NCI-H1694 (cell line): Measurements from ENCODE around the gene PTGR3.

Experiments
- DNase-seq: peaks from one replicate; lab custom pipeline; 2025; lab: John Stamatoyannopoulos, UW

The PTGR3 gene, protein sequence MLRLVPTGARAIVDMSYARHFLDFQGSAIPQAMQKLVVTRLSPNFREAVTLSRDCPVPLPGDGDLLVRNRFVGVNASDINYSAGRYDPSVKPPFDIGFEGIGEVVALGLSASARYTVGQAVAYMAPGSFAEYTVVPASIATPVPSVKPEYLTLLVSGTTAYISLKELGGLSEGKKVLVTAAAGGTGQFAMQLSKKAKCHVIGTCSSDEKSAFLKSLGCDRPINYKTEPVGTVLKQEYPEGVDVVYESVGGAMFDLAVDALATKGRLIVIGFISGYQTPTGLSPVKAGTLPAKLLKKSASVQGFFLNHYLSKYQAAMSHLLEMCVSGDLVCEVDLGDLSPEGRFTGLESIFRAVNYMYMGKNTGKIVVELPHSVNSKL

DNA sequence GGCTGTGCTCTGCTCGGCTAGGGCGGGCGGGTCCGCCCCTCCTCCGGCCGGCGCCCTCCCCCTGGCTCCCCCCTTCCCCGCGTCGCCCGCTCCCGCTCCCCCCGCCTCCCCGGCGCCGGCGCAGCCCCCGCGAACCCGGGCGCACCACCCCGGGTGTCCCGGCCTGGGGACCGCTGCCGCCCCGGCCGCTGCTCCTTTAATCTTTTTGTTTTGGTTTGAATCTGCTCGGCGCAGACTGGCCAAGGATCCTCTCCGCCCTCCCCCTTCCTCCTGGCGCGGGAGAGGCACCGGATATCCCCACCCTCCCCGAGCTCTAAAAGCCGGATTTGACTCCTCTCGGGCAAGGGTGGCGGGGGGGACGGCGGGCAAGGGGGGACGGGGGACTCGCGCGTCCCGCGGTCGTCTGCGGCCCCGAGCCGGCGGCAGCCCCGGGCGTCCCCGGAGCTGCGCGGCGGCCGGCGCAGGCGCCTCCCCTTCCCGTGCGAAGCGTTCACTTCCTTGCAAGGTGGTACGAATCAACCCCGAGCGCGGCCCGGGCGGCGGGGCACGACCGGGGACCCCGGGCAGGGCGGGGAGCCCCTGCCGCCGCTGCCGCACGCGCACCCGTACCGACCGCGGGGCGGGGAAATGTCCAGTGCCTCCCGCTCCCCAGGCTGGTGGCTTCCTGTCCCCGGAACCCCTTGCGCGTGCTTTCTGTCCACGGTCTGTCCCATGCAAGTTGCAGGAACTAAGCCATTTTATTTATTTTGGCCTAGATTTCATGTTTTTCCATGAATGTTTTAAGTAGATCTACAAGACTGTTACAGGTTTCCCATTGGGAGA is at the start of gene PTGR3:
PTGR3 (minus strand) TSS at position 11 of the 822 bp plus-strand sequence. CDS start 81 bp downstream, outside the sequence.
- peak; percentile 58 for DNase-seq

GRCh38 chr18:75257605-75258004 is 48.7 kb upstream of the PTGR3 start:
- no peak for DNase-seq

- DNase-seq = no peak
Measured at GRCh38 chr18:75256376-75256775, 47.4 kb upstream of the PTGR3 start.

DNA sequence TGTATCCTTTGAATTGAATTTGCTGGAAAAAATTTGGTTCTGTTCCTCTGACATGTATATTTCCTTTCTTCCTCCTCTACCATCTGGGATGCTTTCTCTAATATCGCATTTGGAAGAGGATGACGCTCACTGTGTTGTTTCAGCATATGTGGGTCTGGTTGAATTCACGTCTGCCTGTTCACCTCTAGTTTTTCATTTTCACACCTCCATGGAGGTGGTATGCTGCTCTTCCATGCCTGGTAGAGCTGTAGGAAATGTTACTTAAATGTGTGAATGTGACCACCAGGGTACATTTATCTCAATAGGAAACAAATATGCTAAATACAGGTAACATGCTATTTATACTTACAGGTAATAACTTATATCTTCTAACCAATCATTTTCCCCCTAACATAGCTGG is 46.2 kb upstream of the PTGR3 start:
- DNase-seq = no peak

DNA sequence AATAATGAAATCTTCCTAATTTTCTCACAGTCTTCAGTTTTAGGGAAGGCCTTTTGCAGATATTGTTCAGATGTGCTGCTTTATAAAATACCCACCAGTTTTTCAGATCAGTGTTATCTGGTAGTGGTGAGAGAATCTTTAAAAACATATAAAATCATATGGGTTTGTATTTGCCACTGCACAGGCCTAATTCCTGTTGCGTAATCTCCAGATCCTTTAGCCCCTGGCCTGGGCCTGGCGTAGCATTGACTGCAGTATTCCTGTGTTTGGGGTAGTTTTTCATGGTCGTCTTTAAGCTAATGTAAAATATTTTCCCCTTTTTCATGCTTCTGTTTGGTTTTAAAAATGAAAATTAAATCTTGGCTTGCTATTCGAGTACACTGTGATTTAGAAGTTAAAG is 44.8 kb upstream of the PTGR3 start:
- DNase-seq = no peak

DNA sequence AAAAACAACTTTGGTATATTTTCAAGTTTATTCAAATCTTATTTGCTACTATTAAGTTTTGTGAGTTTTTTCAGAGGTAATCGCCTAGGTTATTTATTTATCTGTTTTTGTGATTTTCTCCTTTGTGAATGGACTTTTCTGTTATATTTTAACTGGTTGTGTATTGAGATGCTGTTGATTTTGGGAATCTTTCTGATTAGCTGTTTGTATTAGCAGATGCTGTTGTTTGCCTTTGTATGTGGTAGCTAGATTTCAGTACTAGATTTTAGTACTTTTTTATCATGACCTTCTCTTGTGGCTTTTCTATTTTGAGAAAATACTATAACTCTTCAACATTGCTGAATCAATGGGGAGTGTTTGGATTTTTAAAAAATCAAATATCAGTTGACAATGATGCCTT is 44.1 kb upstream of the PTGR3 start:
- no peak for DNase-seq

- no peak for DNase-seq
Measured at GRCh38 chr18:75252136-75252535, 43.2 kb upstream of the PTGR3 start.

- DNase-seq = no peak
Measured at GRCh38 chr18:75251466-75251865, 42.5 kb upstream of the PTGR3 start.

DNA sequence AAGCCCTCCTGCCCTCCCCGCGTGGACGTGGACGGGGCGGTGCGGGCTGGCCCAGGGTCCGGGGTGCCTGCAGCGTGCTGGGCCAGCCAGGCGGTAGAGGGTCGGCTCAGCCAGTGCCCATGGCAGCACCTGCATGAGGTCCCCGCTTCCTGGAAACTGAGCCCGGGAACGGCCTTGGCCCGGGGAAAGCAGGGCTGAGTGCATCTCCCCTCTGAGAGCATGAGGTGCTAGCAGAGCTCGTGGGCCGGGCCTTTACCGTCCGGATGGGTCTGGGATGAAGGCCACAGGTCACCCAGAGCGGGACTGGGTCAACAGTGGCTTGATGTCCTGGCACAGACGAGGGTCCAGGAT is 41.5 kb upstream of the PTGR3 start:
- no peak for DNase-seq

DNA sequence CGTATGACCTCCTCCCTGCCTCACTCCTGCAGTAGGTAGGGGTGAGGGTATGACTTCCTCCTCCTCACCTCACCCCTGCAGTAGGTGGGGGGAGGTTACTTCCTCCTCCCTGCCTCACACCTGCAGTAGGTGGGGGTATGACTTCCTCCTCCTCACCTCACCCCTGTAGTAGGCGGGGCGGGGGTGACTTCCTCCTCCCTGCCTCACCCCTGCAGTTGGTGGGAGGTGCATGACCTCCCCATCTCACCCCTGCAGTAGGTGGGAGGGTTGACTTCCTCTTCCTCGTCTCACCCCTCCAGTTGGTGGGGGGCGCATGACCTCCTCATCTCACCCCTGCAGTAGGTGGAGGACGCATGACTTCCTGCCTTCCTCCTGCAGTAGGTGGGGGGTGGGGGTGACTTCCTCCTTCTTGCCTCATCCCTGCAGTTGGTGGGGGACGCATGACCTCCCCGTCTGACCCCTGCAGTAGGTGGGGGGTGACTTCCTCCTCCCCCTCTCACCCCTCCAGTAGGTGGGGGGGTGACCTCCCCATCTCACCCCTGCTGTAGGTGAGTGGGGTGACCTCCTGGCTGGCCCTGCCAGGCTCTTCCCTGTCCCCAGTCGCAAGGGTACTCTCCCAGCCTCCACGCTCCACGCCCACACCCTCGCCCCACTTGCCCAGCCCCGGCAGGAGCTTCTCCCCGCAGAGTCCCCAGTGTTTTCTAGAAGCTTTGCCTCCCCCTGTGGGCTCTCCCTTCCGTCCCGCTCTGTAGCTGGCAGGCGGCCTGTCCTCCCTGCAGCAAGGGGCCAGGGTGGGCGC is 40.9 kb upstream of the PTGR3 start:
- no peak for DNase-seq

GRCh38 chr18:75249175-75249518 is 40.2 kb upstream of the PTGR3 start:
- no peak for DNase-seq

GRCh38 chr18:75248426-75249174 is 39.7 kb upstream of the PTGR3 start:
- peak; percentile 9 for DNase-seq

DNA sequence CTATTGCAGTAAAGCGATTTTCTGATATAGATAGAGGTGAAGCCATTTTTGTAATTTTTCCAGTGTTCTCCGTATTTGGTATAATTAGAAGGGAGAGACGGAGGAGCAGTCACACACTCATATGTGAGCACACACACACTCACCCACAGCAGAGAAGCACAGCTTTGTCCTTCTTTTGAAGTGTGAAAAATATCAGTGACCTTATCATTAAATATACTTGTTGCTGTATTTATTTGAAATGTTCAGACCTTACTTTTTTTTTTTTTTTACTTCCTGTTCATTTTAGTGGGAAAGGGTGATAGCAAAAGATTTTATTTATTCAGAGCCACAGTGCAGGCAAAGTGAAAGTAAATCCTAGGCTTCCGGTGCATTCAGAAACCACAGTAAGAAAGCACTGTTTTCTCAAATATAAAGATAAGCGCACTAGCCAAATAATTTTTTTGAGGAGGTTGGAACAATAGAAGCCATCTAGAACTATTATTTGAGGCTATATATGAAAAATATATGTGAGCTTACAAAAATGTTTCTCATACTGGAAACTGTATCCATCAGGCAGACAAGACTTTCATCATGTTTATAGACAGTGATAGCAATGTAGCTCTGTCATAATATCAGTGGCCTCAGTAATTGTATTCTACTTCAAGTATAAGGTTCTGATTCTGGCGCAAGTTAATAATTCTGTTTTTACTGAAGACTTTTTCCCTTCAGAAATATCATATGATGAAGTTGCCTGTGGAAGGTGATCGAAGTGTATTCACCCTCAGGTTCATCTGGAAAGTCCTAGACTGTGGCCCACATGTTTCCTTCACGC is 38.9 kb upstream of the PTGR3 start:
- DNase-seq = no peak

DNA sequence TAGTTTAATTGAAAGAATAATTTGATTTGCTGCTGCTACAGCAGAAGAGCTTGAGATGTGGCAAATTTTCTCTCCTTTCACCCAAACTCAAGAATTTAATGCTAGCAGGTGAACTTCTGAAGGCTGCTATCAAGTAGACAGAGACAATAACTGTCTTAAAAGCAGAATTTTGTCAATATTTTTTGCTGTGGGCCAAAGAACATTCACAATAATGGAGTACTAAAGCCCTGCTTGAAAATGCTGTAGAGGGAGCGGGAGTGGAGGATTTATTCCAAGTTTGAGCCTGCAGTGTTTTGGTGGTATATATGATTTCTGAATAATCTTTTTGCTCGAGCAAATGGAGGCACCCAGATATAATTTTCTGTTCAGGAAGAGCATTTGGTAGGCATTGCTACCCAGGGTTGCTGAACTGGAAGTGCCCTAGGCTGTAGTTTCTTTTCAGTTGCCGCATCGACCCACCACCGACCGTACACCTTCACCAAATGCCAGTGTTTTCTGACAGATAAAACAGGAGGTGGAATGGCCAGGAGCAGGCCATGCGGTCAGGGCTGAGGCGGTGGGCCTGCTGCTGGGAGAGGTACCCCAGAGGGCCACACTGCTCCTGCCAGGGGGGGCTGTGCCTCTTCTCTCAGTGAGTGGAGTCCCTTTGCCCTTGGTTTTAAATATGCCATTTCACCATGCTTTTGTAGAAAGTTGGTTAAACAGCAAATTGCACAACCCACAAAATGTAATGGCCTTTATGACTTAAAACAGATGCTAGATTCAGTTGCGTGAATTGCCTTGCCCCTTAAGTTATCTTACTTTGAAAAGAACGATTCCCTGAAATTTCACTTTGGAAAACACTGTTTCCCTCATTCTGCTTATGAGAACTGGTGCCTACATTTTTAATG is 38.0 kb upstream of the PTGR3 start:
- DNase-seq = no peak

DNA sequence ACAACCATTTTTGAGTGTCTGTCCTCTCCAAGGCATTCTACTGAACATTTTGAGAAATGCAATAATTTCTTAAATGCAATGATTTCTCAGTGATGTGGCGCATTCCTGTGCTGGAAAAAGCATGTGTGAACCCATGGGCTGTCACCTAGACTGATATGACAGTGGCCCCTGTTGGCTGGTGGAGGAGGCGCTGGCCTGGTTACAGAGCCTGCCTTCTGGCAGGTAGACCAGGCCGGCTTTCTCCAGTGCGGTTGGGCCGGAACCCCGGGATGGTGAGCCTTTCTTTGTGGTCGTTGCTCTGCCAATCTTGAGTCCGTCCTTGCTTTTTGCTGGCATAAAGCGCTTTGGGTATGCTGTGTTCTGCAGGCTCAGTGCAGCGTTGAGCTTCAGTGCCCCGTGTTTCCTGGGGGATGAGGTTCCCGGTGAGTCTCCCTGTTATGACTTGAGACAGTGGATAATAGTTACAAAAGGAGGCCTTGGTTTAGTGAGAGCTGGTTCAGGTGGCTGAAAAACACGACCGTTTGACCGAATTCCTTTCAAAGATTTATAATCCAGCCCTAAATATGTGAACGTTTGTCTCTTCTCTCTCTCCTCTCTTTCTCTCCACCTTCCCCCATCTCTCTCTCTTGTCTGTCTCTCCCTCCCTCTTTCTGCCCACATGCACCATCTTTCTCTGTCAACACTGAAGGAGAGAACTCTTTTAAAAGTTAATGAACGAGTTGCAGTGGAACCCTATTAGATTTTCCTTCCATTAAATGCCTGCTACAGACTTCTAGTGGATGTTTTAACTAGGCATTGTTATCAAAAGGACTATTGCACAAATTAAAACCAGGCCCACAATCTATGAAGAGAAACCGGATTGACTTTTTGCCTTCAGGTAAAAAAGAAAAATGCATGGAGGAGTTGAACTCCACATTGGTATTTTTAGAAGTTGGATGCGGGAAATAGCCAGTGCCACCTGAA is 35.7 kb upstream of the PTGR3 start:
- DNase-seq = no peak

DNA sequence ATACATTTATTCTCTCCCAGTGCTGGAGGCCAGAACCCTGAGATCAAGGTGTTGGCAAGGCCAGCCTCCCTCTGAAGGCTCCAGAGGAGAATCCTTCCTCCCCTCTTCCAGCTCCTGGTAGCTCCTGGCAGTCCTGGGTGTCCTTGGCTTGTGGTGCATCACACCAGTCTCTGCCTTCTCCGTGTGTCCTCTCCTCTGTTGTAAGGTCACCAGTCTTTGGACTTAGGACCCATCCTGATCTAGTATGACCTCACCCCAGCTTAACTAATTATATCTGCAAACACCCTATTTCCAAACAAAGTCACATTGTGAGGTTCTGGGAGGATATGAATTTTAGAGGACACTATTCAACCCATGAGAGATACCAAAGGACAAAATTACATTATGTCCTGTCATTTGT is 32.8 kb upstream of the PTGR3 start:
- no peak for DNase-seq

DNA sequence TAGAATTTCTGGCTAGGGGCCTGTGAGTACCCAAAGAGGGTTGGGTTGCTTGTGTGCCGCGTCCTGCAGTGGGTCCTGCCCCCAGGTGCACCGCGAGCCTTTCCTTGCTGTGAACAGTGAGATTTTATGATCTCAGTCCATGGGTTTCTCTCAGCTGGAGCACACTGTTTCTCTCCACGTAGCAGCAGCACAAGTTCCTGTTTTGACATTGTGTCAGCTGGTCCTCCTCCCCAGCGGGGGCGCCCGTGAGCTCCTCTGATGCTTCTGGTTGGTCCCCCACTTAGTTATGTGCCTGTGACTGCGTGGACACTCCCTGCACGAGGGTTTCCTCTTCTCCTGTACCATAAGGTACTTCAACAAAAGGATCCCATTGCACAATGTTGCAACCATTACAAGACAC is 31.5 kb upstream of the PTGR3 start:
- DNase-seq = no peak

GRCh38 chr18:75238786-75239185 is 29.8 kb upstream of the PTGR3 start:
- no peak for DNase-seq

- no peak for DNase-seq
Measured at GRCh38 chr18:75238100-75238499, 29.2 kb upstream of the PTGR3 start.
